OCI-LY7 (cell line): ENCODE data around the gene LARP7. TPM values are rescaled to one million over a fixed set of nuclear protein-coding genes. Genes with fewer than 3 reads are reported as not detected.
"Not testable (repeated sequence)": the region's sequence is repeated elsewhere in the genome, so short reads cannot be mapped to it uniquely, and the experiment has no call there.

Source experiments
- BruUV-seq: library from RNA; stranded (reverse); fragments of 400-500 nt; replicated peaks from 2 replicates; lab custom pipeline; 2021; lab: Mats Ljungman, UMichigan
- CTCF ChIA-PET: fragments of 300-600 bp; sonication (Branson Sonifier 250); formaldehyde crosslinking; loops from one replicate; lab custom pipeline; 2022; ENCODE audit warnings: antibody characterized with exemption; ENCODE audit not compliant: unreplicated experiment; lab: Charles Lee
- POLR2A ChIA-PET: fragments of 300-600 bp; sonication (Branson Sonifier 250); formaldehyde crosslinking; loops from one replicate; lab custom pipeline; 2022; ENCODE audit warnings: antibody characterized with exemption; lab: Charles Lee
- DNase-seq: peaks from one replicate; pipeline ENCODE4 v3.0.0-alpha.2; 2015; ENCODE audit warnings: low spot score
- H2AFZ ChIP-seq: fragments of 200-600 bp; sonication (generic), shearing (Covaris generic); 2 replicates; pipeline ENCODE4 v1.6.1; 2014; ENCODE audit warnings: mild to moderate bottlenecking, antibody characterized with exemption, low read length, moderate library complexity
- H3K27ac ChIP-seq: fragments of 200-600 bp; sonication (generic); 2 replicates; pipeline ENCODE4 v1.5.1; 2014; ENCODE audit warnings: mixed run types, low read depth, mild to moderate bottlenecking, moderate library complexity, low read length, inconsistent platforms; ENCODE audit not compliant: poor library complexity, severe bottlenecking
- H3K36me3 ChIP-seq: fragments of 200-600 bp; sonication (generic); 2 replicates; pipeline ENCODE4 v1.6.1; 2014; ENCODE audit warnings: mild to moderate bottlenecking, antibody characterized with exemption, low read length, moderate library complexity, mixed read lengths; ENCODE audit not compliant: insufficient read depth
- H3K4me1 ChIP-seq: fragments of 200-600 bp; sonication (generic); 2 replicates; pipeline ENCODE4 v1.5.1; 2014; ENCODE audit warnings: mild to moderate bottlenecking, low read length; ENCODE audit not compliant: insufficient read depth, poor library complexity, severe bottlenecking
- H3K4me2 ChIP-seq: fragments of 200-600 bp; sonication (generic); 2 replicates; pipeline ENCODE4 v1.6.1; 2014; ENCODE audit warnings: mild to moderate bottlenecking, low read length
- H3K4me3 ChIP-seq: fragments of 200-600 bp; sonication (generic); 2 replicates; pipeline ENCODE4 v1.5.1; 2014; ENCODE audit warnings: mild to moderate bottlenecking, low read depth, low read length; ENCODE audit not compliant: poor library complexity, severe bottlenecking
- H3K79me2 ChIP-seq: fragments of 200-600 bp; sonication (generic); 2 replicates; pipeline ENCODE4 v1.6.1; 2016; ENCODE audit warnings: low read depth, mild to moderate bottlenecking, low read length, moderate library complexity, mixed read lengths; ENCODE audit not compliant: insufficient read depth
- H3K9me2 ChIP-seq: fragments of 200-600 bp; sonication (generic); 2 replicates; pipeline ENCODE4 v1.6.1; 2016; ENCODE audit warnings: mild to moderate bottlenecking, low read length, mixed read lengths; ENCODE audit not compliant: insufficient read depth
- H3K9me3 ChIP-seq: fragments of 200-600 bp; sonication (generic); 2 replicates; pipeline ENCODE4 v1.6.1; 2014; ENCODE audit warnings: mild to moderate bottlenecking, mixed run types, low read length, mixed read lengths
- H4K20me1 ChIP-seq: fragments of 200-600 bp; sonication (generic); 2 replicates; pipeline ENCODE4 v1.6.1; 2014; ENCODE audit warnings: mild to moderate bottlenecking, antibody characterized with exemption, low read length, moderate library complexity, mixed read lengths; ENCODE audit not compliant: insufficient read depth
- CTCF ChIP-seq: fragments of 200-600 bp; sonication (generic); conservative IDR thresholded peaks from 2 replicates; pipeline ENCODE4 v1.5.1; 2014; ENCODE audit warnings: mild to moderate bottlenecking, antibody characterized with exemption, low read length, moderate library complexity, mixed read lengths
- EZH2phosphoT487 ChIP-seq: fragments of 200-600 bp; sonication (generic); IDR thresholded peaks from 2 replicates; pipeline ENCODE4 v1.6.1; 2018; ENCODE audit warnings: low read depth, borderline replicate concordance, mild to moderate bottlenecking, mixed run types, antibody characterized with exemption, low read length, moderate library complexity, mixed read lengths
- intact Hi-C: fragments of 100-400 bp; cut with micrococcal nuclease; formaldehyde crosslinking; loops from one replicate; pipeline ENCODE4 v1.10.0; 2022; ENCODE audit not compliant: unreplicated experiment
- total RNA-seq, 2 experiments: library from RNA; depleted of rRNA in 1 of 2; stranded (reverse); fragments of >200 nt in 1 of 2; shearing (Covaris generic) in 1 of 2; gene quantifications; 2 replicates each; pipeline ENCODE4 v1.2.3, GENCODE V29; 2014 to 2022

LARP7 gene
- total RNA-seq, 2 experiments from 2014 or later = 35.0 to 53.9 TPM

- TF ChIP-seq CTCF (no peak), EZH2phosphoT487 (no peak)
- Histone ChIP-seq H4K20me1 (no peaks in the 10 kb centered on the region), H3K79me2 (no peaks in the 10 kb centered on the region), H3K4me1 (peaks cover 16% of the 10 kb centered on the region), H3K27ac (no peak overlapping the region), H3K9me3 (no peaks in the 10 kb centered on the region), H2AFZ (no peak overlapping the region), H3K4me2 (no peak overlapping the region), H3K4me3 (no peak overlapping the region), H3K9me2 (no peaks in the 10 kb centered on the region), H3K36me3 (no peaks in the 10 kb centered on the region)
- CTCF ChIA-PET = no interaction called here
- DNase-seq = no peak
- POLR2A ChIA-PET = interaction anchor here (0.6 to 1.2 kb wide), 5 partner anchors 9 to 501 kb away, joined by 3 to 4 read pairs (median 3); no protein-coding TSS in a partner anchor
- no TSS peak for BruUV-seq
- intact Hi-C loops = no loop called here
Observed at GRCh38 chr4:112704322-112704721, 67.4 kb downstream of the LARP7 start.

- TF ChIP-seq CTCF (no peak), EZH2phosphoT487 (no peak)
- intact Hi-C loops = no loop called here
- Histone ChIP-seq H3K9me2 (no peaks in the 10 kb centered on the region), H3K4me3 (peak overlapping the region; percentile 61), H3K4me1 (peaks cover 16% of the 10 kb centered on the region), H3K27ac (no peak overlapping the region), H4K20me1 (no peaks in the 10 kb centered on the region), H3K4me2 (peak overlapping the region; percentile 55; the same call in 1 of the 2 replicates), H3K9me3 (no peaks in the 10 kb centered on the region), H3K79me2 (no peaks in the 10 kb centered on the region), H2AFZ (no peak overlapping the region), H3K36me3 (no peaks in the 10 kb centered on the region)
- ChIA-PET POLR2A (interaction anchor here (0.6 to 1.2 kb wide), 5 partner anchors 9 to 502 kb away, joined by 3 to 4 read pairs (median 3); no protein-coding TSS in a partner anchor), CTCF (interaction anchor here (0.6 kb wide), 1 partner anchor 12 kb away, joined by 4 read pairs; no protein-coding TSS in a partner anchor)
- no peak for DNase-seq
- BruUV-seq = no TSS peak
Observed at GRCh38 chr4:112704991-112705845, 68.3 kb downstream of the LARP7 start.

- DNase-seq = peak; percentile 20
- POLR2A ChIA-PET = interaction anchor here (0.5 to 1.4 kb wide), 5 partner anchors 11 to 302 kb away, joined by 3 to 4 read pairs (median 3); no protein-coding TSS in a partner anchor
- CTCF ChIA-PET = interaction anchor here (0.6 kb wide), 1 partner anchor 13 kb away, joined by 4 read pairs; no protein-coding TSS in a partner anchor
- H3K4me1 ChIP-seq = peaks cover 16% of the 10 kb centered on the region
- BruUV-seq, H3K9me2 ChIP-seq, H3K79me2 ChIP-seq, H3K27ac ChIP-seq, H3K36me3 ChIP-seq, H4K20me1 ChIP-seq, H3K9me3 ChIP-seq, intact Hi-C loops: not testable (repeated sequence)
- H3K4me2 ChIP-seq = peak overlapping the region; percentile 57
- H3K4me3 ChIP-seq = peak overlapping the region; percentile 65
- H2AFZ ChIP-seq = peak overlapping the region; percentile 92
Observed at GRCh38 chr4:112705891-112706839, 69.2 kb downstream of the LARP7 start.
